Left renal cortex interstitium (tissue), 4 donors: ENCODE measurements around the gene LTO1. TPM values are rescaled to one million over a fixed set of nuclear protein-coding genes. Genes with fewer than 3 reads are reported as not detected.

Experiments used
- DNase-seq, 4 donors: peaks; one replicate each; pipeline ENCODE4 v3.0.0-alpha.2; 2013; ENCODE audit warnings: low read depth in 4 of 4, low spot score in 2 of 4, missing footprints in 1 of 4
- polyA plus RNA-seq, 4 donors: library from polyadenylated mRNA; unstranded; fragments of 120-200 nt; gene quantifications; one replicate each; pipeline ENCODE4 v1.2.1, GENCODE V29; 2013; ENCODE audit not compliant: insufficient read length in 4 of 4

The LTO1 gene
- polyA plus RNA-seq, 4 donors, result 18.7 to 35.7 (median 30.0) TPM

GRCh38 chr11:69660001-69660500, 15.1 kb downstream of the LTO1 start:
- DNase-seq, result no peak

- no peak for DNase-seq
Measured at GRCh38 chr11:69659591-69659990, 15.6 kb downstream of the LTO1 start.

- DNase-seq, result no peak
Measured at GRCh38 chr11:69658626-69659450, 16.3 kb downstream of the LTO1 start.

- DNase-seq, result no peak
Measured at GRCh38 chr11:69657911-69658625, 17.1 kb downstream of the LTO1 start.

GRCh38 chr11:69657456-69657910, 17.7 kb downstream of the LTO1 start:
- DNase-seq, result no peak

- no peak for DNase-seq
Measured at GRCh38 chr11:69656536-69657455, 18.4 kb downstream of the LTO1 start.

- no peak for DNase-seq
Measured at GRCh38 chr11:69655479-69656428, 19.4 kb downstream of the LTO1 start.

GRCh38 chr11:69654660-69655478, 20.3 kb downstream of the LTO1 start:
- DNase-seq, result no peak

GRCh38 chr11:69654001-69654659, 21.0 kb downstream of the LTO1 start:
- no peak for DNase-seq

GRCh38 chr11:69653406-69653960, 21.7 kb downstream of the LTO1 start:
- no peak for DNase-seq

GRCh38 chr11:69652999-69653398, 22.2 kb downstream of the LTO1 start:
- no peak for DNase-seq

GRCh38 chr11:69651834-69652620, 23.1 kb downstream of the LTO1 start:
- DNase-seq, result no peak

- DNase-seq, result no peak
Measured at GRCh38 chr11:69650832-69651344, 24.3 kb downstream of the LTO1 start.

GRCh38 chr11:69650081-69650831, 24.9 kb downstream of the LTO1 start:
- no peak for DNase-seq

- DNase-seq, result no peak
Measured at GRCh38 chr11:69649576-69649900, 25.6 kb downstream of the LTO1 start.
